Chondrocyte (in vitro differentiated cells): Measurements from ENCODE around the gene FREM2. TPM values are rescaled to one million over a fixed set of nuclear protein-coding genes. Genes with fewer than 3 reads are reported as not detected.

Experiments used
- DNase-seq: peaks from one replicate; pipeline ENCODE4 v3.0.0; 2021; ENCODE audit warnings: mixed read lengths, low spot score
- H3K27ac Mint-ChIP-seq: one replicate; pipeline ENCODE4 v1.8.0; 2021; ENCODE audit warnings: mild to moderate bottlenecking, moderate library complexity, mixed read lengths; ENCODE audit not compliant: unreplicated experiment
- H3K27me3 Mint-ChIP-seq: 2 replicates; pipeline ENCODE4 v1.8.0; 2021; ENCODE audit warnings: low read depth, mixed read lengths
- H3K36me3 Mint-ChIP-seq: 2 replicates; pipeline ENCODE4 v1.8.0; 2021; ENCODE audit warnings: low read depth, mixed read lengths
- H3K4me1 Mint-ChIP-seq: 2 replicates; pipeline ENCODE4 v1.8.0; 2021; ENCODE audit warnings: low read depth, mild to moderate bottlenecking, mixed read lengths
- H3K4me3 Mint-ChIP-seq: one replicate; pipeline ENCODE4 v1.8.0; 2021; ENCODE audit warnings: mild to moderate bottlenecking, moderate library complexity, mixed read lengths; ENCODE audit not compliant: unreplicated experiment
- H3K9me3 Mint-ChIP-seq: 2 replicates; pipeline ENCODE4 v1.8.0; 2021; ENCODE audit warnings: low read depth, mixed read lengths
- total RNA-seq: library from RNA; stranded (reverse); gene quantifications from 3 replicates; pipeline ENCODE4 v1.2.1, GENCODE V29; 2021
- TF ChIP-seq, protein P1 (sequence below): fragments of 200-600 bp; sonication (generic); IDR thresholded peaks from 2 replicates; pipeline ENCODE4 v1.5.0; 2021; ENCODE audit warnings: antibody characterized with exemption, mild to moderate bottlenecking, moderate library complexity

The FREM2 gene
- total RNA-seq, 1 donor from 2014 or later = 0.07 TPM

DNA sequence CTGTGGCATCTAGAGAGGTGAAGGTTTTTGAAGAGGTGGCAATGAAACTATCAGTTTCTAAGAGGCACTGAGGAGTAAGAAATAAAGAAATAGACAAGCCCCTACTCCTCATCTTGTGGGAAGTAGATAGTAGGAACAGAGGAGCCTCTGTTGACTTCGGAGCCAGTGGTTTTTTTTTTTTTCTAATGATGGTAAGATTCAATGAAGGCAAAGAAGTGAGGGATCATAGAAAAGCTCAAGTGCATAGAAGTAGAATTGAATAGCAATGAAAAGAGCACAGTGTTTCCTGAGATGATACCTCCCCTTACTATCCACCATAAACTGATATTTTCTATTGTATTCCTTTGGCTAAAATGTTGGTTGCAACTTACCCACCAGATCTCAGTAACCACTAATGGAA lies 46.3 kb downstream of the FREM2 start:
- Mint-ChIP-seq H3K4me1 (no peaks in the 10 kb centered on the region), H3K27ac (no peak overlapping the region), H3K4me3 (no peak overlapping the region), H3K36me3 (no peaks in the 10 kb centered on the region), H3K9me3 (no peaks in the 10 kb centered on the region), H3K27me3 (peaks cover 14% of the 10 kb centered on the region)
- no peak for DNase-seq
- TF ChIP-seq, protein P1, sequence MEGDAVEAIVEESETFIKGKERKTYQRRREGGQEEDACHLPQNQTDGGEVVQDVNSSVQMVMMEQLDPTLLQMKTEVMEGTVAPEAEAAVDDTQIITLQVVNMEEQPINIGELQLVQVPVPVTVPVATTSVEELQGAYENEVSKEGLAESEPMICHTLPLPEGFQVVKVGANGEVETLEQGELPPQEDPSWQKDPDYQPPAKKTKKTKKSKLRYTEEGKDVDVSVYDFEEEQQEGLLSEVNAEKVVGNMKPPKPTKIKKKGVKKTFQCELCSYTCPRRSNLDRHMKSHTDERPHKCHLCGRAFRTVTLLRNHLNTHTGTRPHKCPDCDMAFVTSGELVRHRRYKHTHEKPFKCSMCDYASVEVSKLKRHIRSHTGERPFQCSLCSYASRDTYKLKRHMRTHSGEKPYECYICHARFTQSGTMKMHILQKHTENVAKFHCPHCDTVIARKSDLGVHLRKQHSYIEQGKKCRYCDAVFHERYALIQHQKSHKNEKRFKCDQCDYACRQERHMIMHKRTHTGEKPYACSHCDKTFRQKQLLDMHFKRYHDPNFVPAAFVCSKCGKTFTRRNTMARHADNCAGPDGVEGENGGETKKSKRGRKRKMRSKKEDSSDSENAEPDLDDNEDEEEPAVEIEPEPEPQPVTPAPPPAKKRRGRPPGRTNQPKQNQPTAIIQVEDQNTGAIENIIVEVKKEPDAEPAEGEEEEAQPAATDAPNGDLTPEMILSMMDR = no peak

DNA sequence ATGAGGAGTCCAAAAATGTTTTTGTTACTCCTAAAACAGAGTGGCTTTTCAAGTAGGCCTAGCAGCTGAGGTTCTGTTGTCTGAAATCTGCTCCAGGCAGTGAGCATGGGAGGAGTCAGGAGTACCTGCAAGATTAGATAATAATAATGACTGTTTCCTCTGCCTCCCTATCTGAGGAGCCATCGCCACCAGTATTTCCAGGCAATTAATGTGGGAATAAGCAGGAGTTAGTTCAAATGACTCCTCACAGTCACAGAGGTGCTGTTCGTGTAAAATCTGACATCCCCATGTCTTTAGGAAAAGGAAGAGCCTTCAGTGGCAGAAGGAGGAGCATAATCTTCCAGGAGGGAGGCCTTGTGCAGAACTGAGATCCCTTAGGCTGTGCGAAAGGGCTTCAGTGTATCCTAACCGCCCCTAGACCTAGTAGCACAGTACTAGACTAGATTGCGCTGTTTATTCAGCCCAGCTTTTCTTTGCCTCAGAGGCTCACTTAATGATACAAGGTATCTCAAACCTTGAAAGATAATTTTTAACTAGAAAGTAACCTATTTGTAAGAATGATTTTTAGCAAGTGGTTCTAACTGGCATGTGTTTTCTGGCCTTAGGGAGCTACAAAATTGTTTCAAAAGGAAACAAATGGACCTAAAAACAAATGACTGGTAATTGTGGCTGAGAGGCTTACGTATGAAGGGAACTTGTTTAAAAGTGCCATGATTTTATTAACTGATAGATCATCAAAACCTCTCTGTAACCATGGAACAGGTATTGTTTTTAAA lies 49.0 kb downstream of the FREM2 start:
- DNase-seq = no peak
- Mint-ChIP-seq H3K9me3 (no peaks in the 10 kb centered on the region), H3K27me3 (peaks cover 17% of the 10 kb centered on the region), H3K27ac (no peak overlapping the region), H3K36me3 (no peaks in the 10 kb centered on the region), H3K4me1 (no peaks in the 10 kb centered on the region), H3K4me3 (no peak overlapping the region)
- TF ChIP-seq, protein P1 = no peak

DNA sequence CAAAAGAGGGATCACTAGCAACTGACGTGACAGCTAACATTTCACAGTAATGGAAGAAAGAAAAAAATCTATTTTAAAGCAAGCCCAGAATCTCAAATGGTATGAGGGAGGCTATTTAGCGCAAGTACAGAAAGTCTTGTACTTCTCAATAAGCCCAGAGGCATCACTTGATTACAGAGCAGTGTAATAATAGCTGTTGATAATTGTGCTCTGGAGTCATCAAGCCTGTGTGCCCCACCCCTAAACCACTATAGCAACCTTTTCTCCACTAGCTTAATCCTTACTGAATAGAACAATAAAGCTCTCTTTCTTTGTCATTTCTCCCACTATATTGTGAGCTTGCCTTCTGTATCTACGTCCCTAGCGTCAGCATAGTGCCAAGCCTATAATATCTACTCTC lies 56.6 kb downstream of the FREM2 start:
- Mint-ChIP-seq H3K27ac (no peak overlapping the region), H3K36me3 (no peaks in the 10 kb centered on the region), H3K4me3 (no peak overlapping the region), H3K4me1 (no peaks in the 10 kb centered on the region), H3K9me3 (no peaks in the 10 kb centered on the region), H3K27me3 (peaks cover 3% of the 10 kb centered on the region)
- TF ChIP-seq, protein P1 = no peak
- no peak for DNase-seq

DNA sequence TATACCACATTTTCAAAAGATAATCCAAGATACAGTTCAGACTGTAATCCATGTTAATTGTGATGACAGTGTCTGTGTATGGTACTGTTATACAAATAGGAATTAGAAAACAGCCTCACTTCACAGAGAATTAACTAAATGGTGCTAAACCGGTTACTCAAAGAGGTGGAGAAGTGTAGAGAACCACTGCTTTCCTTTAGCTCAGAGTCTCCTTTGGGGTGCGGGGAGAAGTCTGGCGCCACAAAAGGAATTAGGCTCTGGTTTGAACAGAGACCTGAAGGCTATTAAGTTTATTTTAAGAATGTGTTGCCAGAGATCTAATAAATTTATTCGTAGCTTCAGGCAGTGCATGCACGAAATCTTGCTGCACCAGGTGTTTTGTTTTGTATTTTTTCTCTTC lies 65.8 kb downstream of the FREM2 start:
- no peak for DNase-seq
- Mint-ChIP-seq H3K27ac (no peak overlapping the region), H3K4me1 (no peaks in the 10 kb centered on the region), H3K9me3 (no peaks in the 10 kb centered on the region), H3K4me3 (no peak overlapping the region), H3K36me3 (no peaks in the 10 kb centered on the region), H3K27me3 (peaks cover 7% of the 10 kb centered on the region)
- TF ChIP-seq, protein P1 = no peak

DNA sequence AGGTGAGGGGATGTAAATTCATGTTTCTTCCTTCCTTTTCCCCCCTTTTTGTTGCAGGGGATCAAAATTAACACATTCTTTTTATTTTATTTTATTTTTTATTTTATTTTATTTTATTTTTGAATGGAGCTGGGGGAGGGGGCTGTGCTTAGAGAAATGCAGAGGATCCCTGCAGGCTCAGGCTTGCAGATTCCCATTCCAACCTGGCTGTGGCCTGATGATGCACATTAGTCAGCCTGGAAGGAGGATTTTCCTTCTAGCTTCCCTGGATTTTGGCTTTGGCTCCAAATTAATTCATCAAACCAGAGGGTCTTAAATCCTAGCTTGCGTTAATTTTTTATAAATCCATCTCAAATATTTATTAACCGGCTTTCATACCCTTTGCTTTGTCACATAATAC lies 67.0 kb downstream of the FREM2 start:
- no peaks in the 10 kb centered on the region for H3K9me3 Mint-ChIP-seq
- no peaks in the 10 kb centered on the region for H3K4me1 Mint-ChIP-seq
- H3K4me3 Mint-ChIP-seq = no peak overlapping the region
- no peak overlapping the region for H3K27ac Mint-ChIP-seq
- TF ChIP-seq, protein P1 = no peak
- H3K36me3 Mint-ChIP-seq = no peaks in the 10 kb centered on the region
- DNase-seq = no peak
- peaks cover 14% of the 10 kb centered on the region for H3K27me3 Mint-ChIP-seq
